Colonic mucosa (tissue), 4 donors: ENCODE results near the gene CLDN8. TPM values are rescaled to one million over a fixed set of nuclear protein-coding genes. Genes with fewer than 3 reads are reported as not detected.

Experiments used
- DNase-seq: peaks from one replicate; pipeline ENCODE4 v3.0.0-alpha.2; 2020
- H3K27ac ChIP-seq: fragments of 200-600 bp; one replicate; pipeline ENCODE4 v1.8.0; 2021
- H3K27me3 ChIP-seq: fragments of 200-600 bp; one replicate; pipeline ENCODE4 v1.8.0; 2021
- H3K36me3 ChIP-seq: fragments of 200-600 bp; one replicate; pipeline ENCODE4 v1.8.0; 2021
- H3K4me1 ChIP-seq: fragments of 200-600 bp; one replicate; pipeline ENCODE4 v1.8.0; 2021; ENCODE audit warnings: mild to moderate bottlenecking
- H3K4me3 ChIP-seq: fragments of 200-600 bp; one replicate; pipeline ENCODE4 v1.8.0; 2021
- H3K9ac ChIP-seq, 2 donors: one replicate each; pipeline ENCODE4 v1.7.0; 2013; ENCODE audit warnings: control low read depth in 2 of 2, low read depth in 2 of 2, low read length in 2 of 2
- H3K9me3 ChIP-seq: fragments of 200-600 bp; one replicate; pipeline ENCODE4 v1.8.0; 2021
- intact Hi-C: fragments of 100-400 bp; cut with DNase I; formaldehyde crosslinking; loops from one replicate; pipeline ENCODE4 v1.14.1; 2022
- total RNA-seq, 2 donors: library from RNA; stranded (reverse); fragmentation: NEBNext Ultra II Directional in 1 of 2; extraction: Animal tissue kit (Norgen Biotek cat#: 25700) in 1 of 2; gene quantifications; one replicate each; pipeline ENCODE4 v1.2.1, GENCODE V29; 2021
- TF ChIP-seq, protein P1 (sequence below): fragments of 200-600 bp; IDR thresholded peaks from one replicate; pipeline ENCODE4 v1.8.0; 2022; ENCODE audit warnings: antibody characterized with exemption, mild to moderate bottlenecking
- donor health status: healthy.
- donor health status: DM: no; HTN: no; CAD: no.
- donor health status: DM: no; HTN: no; CAD: no.

Gene CLDN8
- total RNA-seq, 2 donors from 2014 or later = 21.3 to 32.6 TPM

DNA sequence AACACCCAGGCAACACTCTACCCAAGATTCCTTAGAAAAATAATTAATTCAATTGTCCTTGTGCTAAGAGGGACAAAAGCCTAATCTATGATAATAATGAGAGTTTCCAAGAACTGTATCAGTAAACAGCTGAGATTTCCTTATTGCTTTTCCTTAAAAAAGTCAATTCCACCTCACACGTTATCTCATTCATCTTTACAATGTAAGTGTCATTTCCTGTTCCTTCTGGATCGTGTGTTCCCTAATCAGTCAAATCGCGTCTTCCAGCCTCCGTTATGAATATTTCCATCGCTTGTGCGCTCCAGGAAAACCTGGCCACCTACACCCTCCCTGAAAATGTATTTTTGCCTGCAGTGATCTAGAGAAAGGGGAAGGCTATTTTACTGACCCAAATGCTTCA lies 25.3 kb downstream of the CLDN8 start:
- Histone ChIP-seq H3K36me3 (no peaks in the 10 kb centered on the region), H3K27ac (no peak overlapping the region), H3K9me3 (no peaks in the 10 kb centered on the region), H3K4me3 (no peak overlapping the region), H3K4me1 (no peaks in the 10 kb centered on the region), H3K9ac (no peak overlapping the region), H3K27me3 (no peaks in the 10 kb centered on the region)
- no peak for DNase-seq
- intact Hi-C loops = loop anchor here (5.0 to 10.0 kb wide), 2 partner anchors 116 to 143 kb away; no protein-coding TSS in a partner anchor
- TF ChIP-seq, protein P1, sequence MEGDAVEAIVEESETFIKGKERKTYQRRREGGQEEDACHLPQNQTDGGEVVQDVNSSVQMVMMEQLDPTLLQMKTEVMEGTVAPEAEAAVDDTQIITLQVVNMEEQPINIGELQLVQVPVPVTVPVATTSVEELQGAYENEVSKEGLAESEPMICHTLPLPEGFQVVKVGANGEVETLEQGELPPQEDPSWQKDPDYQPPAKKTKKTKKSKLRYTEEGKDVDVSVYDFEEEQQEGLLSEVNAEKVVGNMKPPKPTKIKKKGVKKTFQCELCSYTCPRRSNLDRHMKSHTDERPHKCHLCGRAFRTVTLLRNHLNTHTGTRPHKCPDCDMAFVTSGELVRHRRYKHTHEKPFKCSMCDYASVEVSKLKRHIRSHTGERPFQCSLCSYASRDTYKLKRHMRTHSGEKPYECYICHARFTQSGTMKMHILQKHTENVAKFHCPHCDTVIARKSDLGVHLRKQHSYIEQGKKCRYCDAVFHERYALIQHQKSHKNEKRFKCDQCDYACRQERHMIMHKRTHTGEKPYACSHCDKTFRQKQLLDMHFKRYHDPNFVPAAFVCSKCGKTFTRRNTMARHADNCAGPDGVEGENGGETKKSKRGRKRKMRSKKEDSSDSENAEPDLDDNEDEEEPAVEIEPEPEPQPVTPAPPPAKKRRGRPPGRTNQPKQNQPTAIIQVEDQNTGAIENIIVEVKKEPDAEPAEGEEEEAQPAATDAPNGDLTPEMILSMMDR = no peak

DNA sequence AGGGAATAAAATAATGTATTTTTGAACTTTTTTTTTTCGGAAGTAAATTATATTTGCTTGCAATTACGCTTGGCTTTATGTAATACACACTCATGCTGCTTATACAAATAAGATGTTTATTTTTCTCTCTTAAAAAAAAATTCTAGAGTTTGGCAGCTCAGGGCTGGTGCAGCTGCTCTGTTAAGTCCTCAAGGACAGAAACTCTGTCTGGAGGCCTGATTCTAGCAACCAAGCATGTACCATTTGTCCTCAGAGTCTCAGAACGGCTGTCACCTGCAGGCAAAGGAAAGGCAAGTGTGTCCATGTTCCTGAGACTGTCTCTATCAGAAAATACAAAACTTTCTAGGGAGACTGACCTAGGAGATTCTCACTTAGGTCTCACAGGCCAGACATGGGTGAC lies 26.1 kb downstream of the CLDN8 start:
- intact Hi-C loops = loop anchor here (5.0 to 10.0 kb wide), 2 partner anchors 115 to 142 kb away; no protein-coding TSS in a partner anchor
- DNase-seq = no peak

DNA sequence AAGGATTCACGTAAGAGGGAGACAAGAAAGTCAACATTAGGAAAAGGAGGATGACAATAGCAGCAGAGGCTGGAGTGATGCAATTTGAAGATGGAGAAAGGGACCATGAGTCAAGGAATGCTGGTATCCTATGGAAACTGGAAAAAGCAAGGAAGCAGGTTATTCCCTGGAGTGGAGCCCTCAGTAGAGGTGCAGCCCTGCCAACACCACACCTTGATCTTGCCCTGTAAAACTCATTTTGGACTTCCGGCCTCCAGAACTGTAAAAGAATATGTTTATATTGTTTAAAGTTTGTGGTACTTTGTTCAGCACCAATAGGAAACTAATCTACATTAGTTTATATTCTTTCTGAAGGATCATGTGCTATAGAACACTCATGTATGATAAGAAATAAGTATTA lies 29.7 kb downstream of the CLDN8 start:
- no peaks in the 10 kb centered on the region for H3K36me3 ChIP-seq
- no peaks in the 10 kb centered on the region for H3K9me3 ChIP-seq
- H3K27ac ChIP-seq = peak overlapping the region; percentile 22
- DNase-seq = peak; percentile 36
- no peak overlapping the region for H3K4me3 ChIP-seq
- intact Hi-C loops = no loop called here
- no peak overlapping the region for H3K9ac ChIP-seq
- TF ChIP-seq, protein P1 = no peak
- no peaks in the 10 kb centered on the region for H3K27me3 ChIP-seq
- H3K4me1 ChIP-seq = no peaks in the 10 kb centered on the region

More for the DNA sequence above, 26.1 kb downstream of the CLDN8 start:
- Histone ChIP-seq H3K27ac (no peak overlapping the region), H3K9me3 (no peaks in the 10 kb centered on the region), H3K9ac (no peak overlapping the region), H3K4me3 (no peak overlapping the region), H3K27me3 (no peaks in the 10 kb centered on the region), H3K36me3 (no peaks in the 10 kb centered on the region), H3K4me1 (no peaks in the 10 kb centered on the region)
- TF ChIP-seq, protein P1 = no peak

DNA sequence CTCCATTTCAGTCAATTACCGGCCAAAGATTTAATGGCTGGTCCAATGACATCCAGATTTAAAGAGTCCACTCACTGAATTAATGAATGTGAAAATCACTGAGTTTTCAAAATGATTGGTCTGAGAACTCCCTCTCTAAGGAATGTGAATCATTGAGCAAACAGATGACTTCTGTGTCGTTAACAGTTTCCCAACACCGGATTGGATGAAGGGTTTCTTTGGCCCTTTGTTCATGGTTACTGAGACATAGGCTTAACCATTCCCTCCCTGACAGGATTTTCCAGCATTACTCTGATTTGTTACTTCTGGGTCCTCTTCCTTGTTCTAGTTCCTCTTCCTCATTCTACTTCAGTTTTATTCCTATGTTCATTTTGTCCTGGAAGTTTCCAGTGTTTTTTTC lies 47.8 kb downstream of the CLDN8 start:
- TF ChIP-seq, protein P1 = no peak

DNA sequence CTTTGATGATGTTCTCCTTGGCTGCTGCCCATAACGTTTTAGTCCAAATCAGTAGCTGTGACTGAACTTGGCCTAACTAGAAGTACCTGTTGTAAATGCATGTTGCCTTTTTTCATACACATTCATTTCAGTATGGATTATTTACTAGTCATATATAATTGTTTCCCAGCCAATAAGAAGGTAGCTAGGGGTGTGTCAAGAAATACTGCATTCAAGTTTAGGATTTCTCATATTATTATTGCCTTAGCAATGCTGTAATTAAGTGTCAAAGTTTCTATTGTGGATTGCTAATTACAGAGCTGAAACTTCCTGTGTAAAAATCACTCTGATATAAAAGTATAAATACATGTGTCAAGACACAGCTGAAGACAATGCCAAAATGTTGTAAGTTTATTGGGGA lies 49.2 kb downstream of the CLDN8 start, which contains the start of gene CLDN17:
CLDN17 (minus strand) TSS at position 101 of the 400 bp plus-strand sequence. CDS start 188 bp downstream, outside the sequence.
- H3K4me1 ChIP-seq = no peaks in the 10 kb centered on the region
- DNase-seq = no peak
- TF ChIP-seq, protein P1 = no peak
- H3K27ac ChIP-seq = no peak within 1 kb of the TSS
- H3K36me3 ChIP-seq = no peaks in the 10 kb centered on the region
- H3K9ac ChIP-seq = no peak within 1 kb of the TSS
- H3K9me3 ChIP-seq = no peaks in the 10 kb centered on the region
- no peaks in the 10 kb centered on the region for H3K27me3 ChIP-seq
- intact Hi-C loops = no loop called here
- H3K4me3 ChIP-seq = no peak within 1 kb of the TSS

More for the DNA sequence above, 47.8 kb downstream of the CLDN8 start:
- H3K9ac ChIP-seq = no peak overlapping the region
- H3K36me3 ChIP-seq = no peaks in the 10 kb centered on the region
- no peaks in the 10 kb centered on the region for H3K9me3 ChIP-seq
- intact Hi-C loops = no loop called here
- no peaks in the 10 kb centered on the region for H3K27me3 ChIP-seq
- no peak overlapping the region for H3K27ac ChIP-seq
- no peaks in the 10 kb centered on the region for H3K4me1 ChIP-seq
- H3K4me3 ChIP-seq = no peak overlapping the region
- DNase-seq = no peak
